22Rv1 (cell line): ENCODE measurements around the gene ANXA2.

Source experiments
- ZFX ChIP-seq: fragments of 450-650 bp; IDR thresholded peaks from 2 replicates; pipeline ENCODE4 v1.6.1; 2017; ENCODE audit warnings: antibody characterized with exemption, borderline replicate concordance
- TF ChIP-seq, protein P1 (sequence below): fragments of 450-650 bp; IDR thresholded peaks from 2 replicates; pipeline ENCODE4 v1.5.1; 2017; ENCODE audit warnings: mild to moderate bottlenecking

GRCh38 chr15:60374209-60374608 lies 23.6 kb downstream of the ANXA2 start:
- no peak for TF ChIP-seq ZFX
- TF ChIP-seq, protein P1, sequence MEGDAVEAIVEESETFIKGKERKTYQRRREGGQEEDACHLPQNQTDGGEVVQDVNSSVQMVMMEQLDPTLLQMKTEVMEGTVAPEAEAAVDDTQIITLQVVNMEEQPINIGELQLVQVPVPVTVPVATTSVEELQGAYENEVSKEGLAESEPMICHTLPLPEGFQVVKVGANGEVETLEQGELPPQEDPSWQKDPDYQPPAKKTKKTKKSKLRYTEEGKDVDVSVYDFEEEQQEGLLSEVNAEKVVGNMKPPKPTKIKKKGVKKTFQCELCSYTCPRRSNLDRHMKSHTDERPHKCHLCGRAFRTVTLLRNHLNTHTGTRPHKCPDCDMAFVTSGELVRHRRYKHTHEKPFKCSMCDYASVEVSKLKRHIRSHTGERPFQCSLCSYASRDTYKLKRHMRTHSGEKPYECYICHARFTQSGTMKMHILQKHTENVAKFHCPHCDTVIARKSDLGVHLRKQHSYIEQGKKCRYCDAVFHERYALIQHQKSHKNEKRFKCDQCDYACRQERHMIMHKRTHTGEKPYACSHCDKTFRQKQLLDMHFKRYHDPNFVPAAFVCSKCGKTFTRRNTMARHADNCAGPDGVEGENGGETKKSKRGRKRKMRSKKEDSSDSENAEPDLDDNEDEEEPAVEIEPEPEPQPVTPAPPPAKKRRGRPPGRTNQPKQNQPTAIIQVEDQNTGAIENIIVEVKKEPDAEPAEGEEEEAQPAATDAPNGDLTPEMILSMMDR = no peak
